ENCODE data around the gene EZR.

EZR gene

DNA sequence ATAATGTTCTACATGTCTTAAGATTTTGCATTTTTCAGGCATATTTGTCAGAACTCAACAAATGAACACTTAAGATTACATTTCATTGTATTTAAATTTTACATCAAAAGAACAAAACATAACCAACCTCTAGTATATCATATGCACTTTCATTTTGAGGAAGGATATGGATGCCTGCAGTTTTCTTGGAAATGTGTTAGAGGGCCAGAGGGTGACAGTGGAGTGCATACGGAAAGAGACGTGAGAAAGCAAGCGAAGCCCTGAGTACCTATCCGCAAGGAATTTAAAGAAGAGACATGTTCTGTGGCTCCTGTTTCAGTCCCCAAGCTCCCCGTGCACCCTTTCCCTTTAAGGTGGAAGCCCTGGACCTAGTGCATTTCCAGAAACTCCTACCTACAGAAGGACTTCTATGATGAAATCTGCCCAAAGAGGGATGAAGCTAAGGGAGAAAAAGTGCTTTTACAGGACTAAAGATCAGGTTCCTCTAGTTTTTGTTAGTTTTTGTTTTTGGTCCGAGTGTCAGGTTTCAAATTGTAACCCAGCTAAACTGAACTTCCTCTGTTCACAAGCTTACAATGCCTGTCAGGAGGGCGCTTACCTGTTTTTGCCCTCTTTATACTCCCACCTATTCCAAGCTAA lies 38.8 kb downstream of the EZR start:
- DNase-seq (ENCODE audit: low read depth, low spot score): no peak
- Histone ChIP-seq H3K27me3 (ENCODE audit: insufficient read depth, insufficient read length) (no peaks in the 10 kb centered on the region), H3K36me3 (ENCODE audit: insufficient read depth, insufficient read length, low read length) (peaks cover 96% of the 10 kb centered on the region), H3K9ac (ENCODE audit: insufficient read length, low read depth) (no peak overlapping the region), H3K9me3 (ENCODE audit: insufficient read depth, low read length) (no peaks in the 10 kb centered on the region), H3K4me3 (ENCODE audit: insufficient read length, low read depth) (no peak overlapping the region), H3K4me1 (ENCODE audit: insufficient read depth, insufficient read length) (peaks cover 11% of the 10 kb centered on the region)
- TF ChIP-seq SUZ12 (IDR thresholded peaks at IDR 0.05; ENCODE audit: extremely low read depth, insufficient read depth, insufficient read length): no peak
- no peak for TF ChIP-seq YY1 (IDR thresholded peaks at IDR 0.05; ENCODE audit: insufficient read depth, insufficient read length)
- no peak for TF ChIP-seq ZNF274 (IDR thresholded peaks at IDR 0.05; ENCODE audit: low read depth, low read length)

DNA sequence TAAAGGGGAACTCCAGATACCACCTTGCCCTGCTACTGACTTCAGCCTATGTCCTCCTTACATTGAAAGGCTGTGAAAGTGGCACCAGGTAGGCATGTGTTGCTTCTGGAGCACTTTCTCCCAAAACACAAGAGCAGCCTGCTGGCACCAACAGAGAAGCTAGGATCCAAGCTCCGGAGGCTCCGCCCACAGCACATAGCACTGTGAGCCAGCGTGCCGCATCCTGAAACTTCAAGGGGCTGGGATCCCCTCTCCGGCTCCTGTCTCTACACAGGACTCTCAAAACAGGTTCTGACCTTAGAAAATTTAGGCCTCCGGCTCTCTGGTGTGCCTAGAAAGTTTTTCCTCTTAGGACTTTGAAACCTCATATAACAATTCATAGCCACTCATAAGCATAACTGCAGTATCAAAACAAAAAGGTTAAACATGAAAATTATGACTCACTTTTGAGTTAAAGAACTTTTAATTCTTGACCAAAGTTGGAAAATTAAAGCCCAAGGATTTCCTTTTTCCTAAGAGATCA lies 41.1 kb downstream of the EZR start:
- TF ChIP-seq SUZ12 (IDR thresholded peaks at IDR 0.05; ENCODE audit: extremely low read depth, insufficient read depth, insufficient read length) (no peak), ZNF274 (IDR thresholded peaks at IDR 0.05; ENCODE audit: low read depth, low read length) (no peak)
- no peak overlapping the region for H3K4me3 ChIP-seq (ENCODE audit: insufficient read length, low read depth)
- no peaks in the 10 kb centered on the region for H3K9me3 ChIP-seq (ENCODE audit: insufficient read depth, low read length)
- H3K27me3 ChIP-seq (ENCODE audit: insufficient read depth, insufficient read length): no peaks in the 10 kb centered on the region
- peaks cover 13% of the 10 kb centered on the region for H3K4me1 ChIP-seq (ENCODE audit: insufficient read depth, insufficient read length)
- no peak for DNase-seq (ENCODE audit: low read depth, low spot score)
- H3K36me3 ChIP-seq (ENCODE audit: insufficient read depth, insufficient read length, low read length): peaks cover 94% of the 10 kb centered on the region
- H3K9ac ChIP-seq (ENCODE audit: insufficient read length, low read depth): no peak overlapping the region

- H3K4me3 ChIP-seq (ENCODE audit: insufficient read length, low read depth): no peak overlapping the region
- H3K36me3 ChIP-seq (ENCODE audit: insufficient read depth, insufficient read length, low read length): peaks cover 94% of the 10 kb centered on the region
- H3K9me3 ChIP-seq (ENCODE audit: insufficient read depth, low read length): no peaks in the 10 kb centered on the region
- no peak overlapping the region for H3K9ac ChIP-seq (ENCODE audit: insufficient read length, low read depth)
- H3K27me3 ChIP-seq (ENCODE audit: insufficient read depth, insufficient read length): no peaks in the 10 kb centered on the region
- H3K4me1 ChIP-seq (ENCODE audit: insufficient read depth, insufficient read length): peaks cover 13% of the 10 kb centered on the region
- no peak for DNase-seq (ENCODE audit: low read depth, low spot score)
- no peak for TF ChIP-seq YY1 (IDR thresholded peaks at IDR 0.05; ENCODE audit: insufficient read depth, insufficient read length)
- no peak for TF ChIP-seq SUZ12 (IDR thresholded peaks at IDR 0.05; ENCODE audit: extremely low read depth, insufficient read depth, insufficient read length)
- TF ChIP-seq ZNF274 (IDR thresholded peaks at IDR 0.05; ENCODE audit: low read depth, low read length): no peak
These were observed 41.7 kb downstream of the EZR start for GRCh38 chr6:158777510-158777909.

- no peak for DNase-seq (ENCODE audit: low read depth, low spot score)
- Histone ChIP-seq H3K36me3 (ENCODE audit: insufficient read depth, insufficient read length, low read length) (peaks cover 94% of the 10 kb centered on the region), H3K9ac (ENCODE audit: insufficient read length, low read depth) (no peak overlapping the region), H3K4me3 (ENCODE audit: insufficient read length, low read depth) (no peak overlapping the region), H3K4me1 (ENCODE audit: insufficient read depth, insufficient read length) (peaks cover 11% of the 10 kb centered on the region), H3K9me3 (ENCODE audit: insufficient read depth, low read length) (no peaks in the 10 kb centered on the region), H3K27me3 (ENCODE audit: insufficient read depth, insufficient read length) (no peaks in the 10 kb centered on the region)
- TF ChIP-seq ZNF274 (IDR thresholded peaks at IDR 0.05; ENCODE audit: low read depth, low read length) (no peak), YY1 (IDR thresholded peaks at IDR 0.05; ENCODE audit: insufficient read depth, insufficient read length) (no peak), SUZ12 (IDR thresholded peaks at IDR 0.05; ENCODE audit: extremely low read depth, insufficient read depth, insufficient read length) (no peak)
These were observed 42.4 kb downstream of the EZR start for GRCh38 chr6:158776737-158777136.

- Histone ChIP-seq H3K27me3 (ENCODE audit: insufficient read depth, insufficient read length) (no peaks in the 10 kb centered on the region), H3K4me1 (ENCODE audit: insufficient read depth, insufficient read length) (peaks cover 9% of the 10 kb centered on the region), H3K9ac (ENCODE audit: insufficient read length, low read depth) (no peak overlapping the region), H3K9me3 (ENCODE audit: insufficient read depth, low read length) (no peaks in the 10 kb centered on the region), H3K36me3 (ENCODE audit: insufficient read depth, insufficient read length, low read length) (peaks cover 94% of the 10 kb centered on the region), H3K4me3 (ENCODE audit: insufficient read length, low read depth) (no peak overlapping the region)
- DNase-seq (ENCODE audit: low read depth, low spot score): no peak
- TF ChIP-seq ZNF274 (IDR thresholded peaks at IDR 0.05; ENCODE audit: low read depth, low read length) (no peak), YY1 (IDR thresholded peaks at IDR 0.05; ENCODE audit: insufficient read depth, insufficient read length) (no peak), SUZ12 (IDR thresholded peaks at IDR 0.05; ENCODE audit: extremely low read depth, insufficient read depth, insufficient read length) (no peak)
These were observed 43.3 kb downstream of the EZR start for GRCh38 chr6:158775832-158776231.

DNA sequence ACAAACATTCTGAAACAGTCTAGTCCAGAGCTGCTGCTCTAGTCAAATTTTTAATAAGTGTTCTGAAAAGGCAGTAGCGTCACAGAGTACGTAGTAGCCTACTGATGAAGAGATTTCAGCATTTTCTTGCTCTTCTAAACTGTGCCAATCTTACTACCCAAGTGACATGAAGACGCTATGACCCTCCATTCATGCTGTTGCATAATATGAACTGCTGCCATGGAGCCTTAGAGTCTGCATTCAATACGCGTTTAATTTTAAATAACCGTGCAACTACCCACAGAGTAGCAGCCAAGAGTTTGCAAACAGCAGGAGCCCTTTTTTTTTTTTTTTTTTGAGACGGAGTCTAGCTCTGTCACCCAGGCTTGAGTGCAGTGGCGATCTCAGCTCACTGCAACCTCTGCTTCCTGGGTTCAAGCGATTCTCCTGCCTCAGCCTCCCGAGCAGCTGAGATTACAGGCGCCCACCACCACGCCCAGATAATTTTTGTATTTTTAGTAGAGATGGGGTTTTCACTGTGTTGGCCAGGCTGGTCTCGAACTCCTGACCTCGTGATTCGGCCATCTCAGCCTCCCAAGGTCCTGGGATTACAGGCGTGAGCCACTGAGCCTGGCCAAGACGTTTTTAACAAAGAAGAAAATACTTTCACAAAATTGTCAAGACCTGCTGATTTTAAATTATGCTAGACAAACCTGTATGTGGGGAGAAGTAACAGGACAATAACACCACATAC lies 44.3 kb downstream of the EZR start:
- H3K4me3 ChIP-seq (ENCODE audit: insufficient read length, low read depth): no peak overlapping the region
- H3K4me1 ChIP-seq (ENCODE audit: insufficient read depth, insufficient read length): peaks cover 11% of the 10 kb centered on the region
- peaks cover 94% of the 10 kb centered on the region for H3K36me3 ChIP-seq (ENCODE audit: insufficient read depth, insufficient read length, low read length)
- no peak for DNase-seq (ENCODE audit: low read depth, low spot score)
- no peaks in the 10 kb centered on the region for H3K9me3 ChIP-seq (ENCODE audit: insufficient read depth, low read length)
- no peak overlapping the region for H3K9ac ChIP-seq (ENCODE audit: insufficient read length, low read depth)
- H3K27me3 ChIP-seq (ENCODE audit: insufficient read depth, insufficient read length): no peaks in the 10 kb centered on the region
- TF ChIP-seq YY1 (IDR thresholded peaks at IDR 0.05; ENCODE audit: insufficient read depth, insufficient read length) (no peak), SUZ12 (IDR thresholded peaks at IDR 0.05; ENCODE audit: extremely low read depth, insufficient read depth, insufficient read length) (no peak), ZNF274 (IDR thresholded peaks at IDR 0.05; ENCODE audit: low read depth, low read length) (no peak)

All from NT2/D1 (cell line).